Peyer's patch (tissue), 4 donors: ENCODE data around the gene TNFAIP3. TPM values are rescaled to one million over a fixed set of nuclear protein-coding genes. Genes with fewer than 3 reads are reported as not detected.

Source experiments
- DNase-seq, 3 donors: peaks; one replicate each; pipeline ENCODE4 v3.0.0-alpha.2; 2017 to 2019
- H3K27ac ChIP-seq, 4 donors: fragments of 200-600 bp; sonication (generic); one replicate each; pipeline ENCODE4 v1.5.1; 2016 to 2019
- H3K27me3 ChIP-seq, 2 donors: fragments of 200-600 bp; sonication (generic); one replicate each; pipeline ENCODE4 v1.5.1; 2019
- H3K36me3 ChIP-seq, 3 donors: fragments of 200-600 bp; sonication (generic); one replicate each; pipeline ENCODE4 v1.5.1; 2016 to 2019
- H3K4me1 ChIP-seq, 4 donors: fragments of 200-600 bp; sonication (generic); one replicate each; pipeline ENCODE4 v1.5.1; 2016 to 2019
- H3K4me3 ChIP-seq, 4 donors: fragments of 200-600 bp; sonication (generic); 1 replicate in 3 of 4; 2 replicates in 1 of 4; pipeline ENCODE4 v1.5.1; 2016 to 2019; ENCODE audit warnings: mild to moderate bottlenecking in 1 of 4
- H3K9me3 ChIP-seq, 4 donors: fragments of 200-600 bp; sonication (generic); one replicate each; pipeline ENCODE4 v1.5.1; 2016 to 2019; ENCODE audit warnings: mild to moderate bottlenecking in 1 of 4
- POLR2A ChIP-seq, 2 donors: fragments of 450-650 bp; IDR thresholded peaks; one replicate each; pipeline ENCODE4 v1.5.1; 2017; ENCODE audit warnings: antibody characterized with exemption in 2 of 2, mild to moderate bottlenecking in 2 of 2, moderate library complexity in 2 of 2
- total RNA-seq, 4 donors: library from RNA; depleted of rRNA; stranded (reverse); fragments of >200 nt; gene quantifications; one replicate each; pipeline ENCODE4 v1.1.0, GENCODE V29; 2016
- TF ChIP-seq, protein P1 (sequence below), 6 experiments: fragments of 450-650 bp in 4 of 6; fragments of 200-600 bp in 2 of 6; sonication (generic) in 1 of 6; IDR thresholded peaks; one replicate each; pipeline ENCODE4 v1.5.1; 2017 to 2019; ENCODE audit warnings: antibody characterized with exemption in 6 of 6, mild to moderate bottlenecking in 3 of 6, moderate library complexity in 1 of 6

Gene TNFAIP3
- total RNA-seq, 4 donors from 2014 or later, result 19.3 to 66.8 (median 30.6) TPM

GRCh38 chr6:137862419-137863090, 4.5 kb upstream of the TNFAIP3 start:
- H3K27ac ChIP-seq, result no peak overlapping the region
- TF ChIP-seq, protein P1, sequence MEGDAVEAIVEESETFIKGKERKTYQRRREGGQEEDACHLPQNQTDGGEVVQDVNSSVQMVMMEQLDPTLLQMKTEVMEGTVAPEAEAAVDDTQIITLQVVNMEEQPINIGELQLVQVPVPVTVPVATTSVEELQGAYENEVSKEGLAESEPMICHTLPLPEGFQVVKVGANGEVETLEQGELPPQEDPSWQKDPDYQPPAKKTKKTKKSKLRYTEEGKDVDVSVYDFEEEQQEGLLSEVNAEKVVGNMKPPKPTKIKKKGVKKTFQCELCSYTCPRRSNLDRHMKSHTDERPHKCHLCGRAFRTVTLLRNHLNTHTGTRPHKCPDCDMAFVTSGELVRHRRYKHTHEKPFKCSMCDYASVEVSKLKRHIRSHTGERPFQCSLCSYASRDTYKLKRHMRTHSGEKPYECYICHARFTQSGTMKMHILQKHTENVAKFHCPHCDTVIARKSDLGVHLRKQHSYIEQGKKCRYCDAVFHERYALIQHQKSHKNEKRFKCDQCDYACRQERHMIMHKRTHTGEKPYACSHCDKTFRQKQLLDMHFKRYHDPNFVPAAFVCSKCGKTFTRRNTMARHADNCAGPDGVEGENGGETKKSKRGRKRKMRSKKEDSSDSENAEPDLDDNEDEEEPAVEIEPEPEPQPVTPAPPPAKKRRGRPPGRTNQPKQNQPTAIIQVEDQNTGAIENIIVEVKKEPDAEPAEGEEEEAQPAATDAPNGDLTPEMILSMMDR (IDR thresholded peaks at IDR 0.05), result no peak
- no peak for TF ChIP-seq POLR2A (IDR thresholded peaks at IDR 0.05)
- DNase-seq, result no peak
- peaks cover 0 to 4% (median 0%) of the 10 kb centered on the region in 4 donors for H3K4me1 ChIP-seq
- no peaks in the 10 kb centered on the region for H3K27me3 ChIP-seq
- H3K9me3 ChIP-seq, result no peaks in the 10 kb centered on the region
- no peak overlapping the region for H3K4me3 ChIP-seq
- H3K36me3 ChIP-seq, result no peaks in the 10 kb centered on the region

GRCh38 chr6:137863091-137863797, 3.8 kb upstream of the TNFAIP3 start:
- Histone ChIP-seq H3K27ac (no peak overlapping the region), H3K4me3 (no peak overlapping the region), H3K9me3 (no peaks in the 10 kb centered on the region), H3K36me3 (no peaks in the 10 kb centered on the region), H3K27me3 (no peaks in the 10 kb centered on the region), H3K4me1 (peaks cover 0 to 4% (median 0%) of the 10 kb centered on the region in 4 donors)
- TF ChIP-seq, protein P1 (IDR thresholded peaks at IDR 0.05), result no peak
- no peak for TF ChIP-seq POLR2A (IDR thresholded peaks at IDR 0.05)
- DNase-seq, result no peak

DNA sequence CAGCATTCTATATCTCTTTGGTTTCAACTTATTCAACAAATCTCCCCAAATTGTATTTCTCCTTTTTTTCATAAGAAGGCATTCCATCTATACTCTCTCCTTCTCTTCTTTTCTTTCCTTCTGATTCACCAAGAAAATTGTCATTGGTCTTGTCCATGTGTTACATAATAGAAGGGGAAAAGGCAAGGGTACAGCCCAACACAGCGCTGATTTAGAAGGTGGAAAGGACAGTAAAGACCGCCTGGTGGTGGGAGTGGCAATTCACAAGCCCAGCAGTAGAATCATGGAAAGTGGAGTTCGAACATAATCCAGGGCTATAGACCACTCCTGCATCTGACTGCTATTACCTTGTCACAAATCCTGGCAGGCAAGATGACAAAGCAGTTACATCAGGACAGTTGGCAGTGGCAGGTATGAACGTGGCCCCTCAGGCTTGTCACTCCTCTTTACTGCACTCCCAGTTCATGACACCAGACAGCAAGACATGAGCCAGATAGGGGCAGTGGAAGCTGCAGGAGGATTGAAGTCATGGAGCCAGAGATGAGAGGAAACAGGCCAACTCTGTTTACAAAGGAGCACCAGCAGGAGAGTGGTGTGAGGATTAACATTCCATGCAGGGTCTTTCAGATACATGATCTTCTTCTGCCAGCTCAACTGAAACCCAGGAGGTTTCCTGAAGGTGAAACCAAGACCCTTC, 2.1 kb upstream of the TNFAIP3 start:
- H3K4me1 ChIP-seq, result peaks cover 0 to 6% (median 2%) of the 10 kb centered on the region in 4 donors
- H3K27ac ChIP-seq, result no peak overlapping the region
- no peaks in the 10 kb centered on the region for H3K27me3 ChIP-seq
- no peaks in the 10 kb centered on the region for H3K9me3 ChIP-seq
- TF ChIP-seq, protein P1 (IDR thresholded peaks at IDR 0.05), result no peak
- TF ChIP-seq POLR2A (IDR thresholded peaks at IDR 0.05), result no peak
- H3K4me3 ChIP-seq, result no peak overlapping the region
- no peak for DNase-seq
- H3K36me3 ChIP-seq, result no peaks in the 10 kb centered on the region

DNA sequence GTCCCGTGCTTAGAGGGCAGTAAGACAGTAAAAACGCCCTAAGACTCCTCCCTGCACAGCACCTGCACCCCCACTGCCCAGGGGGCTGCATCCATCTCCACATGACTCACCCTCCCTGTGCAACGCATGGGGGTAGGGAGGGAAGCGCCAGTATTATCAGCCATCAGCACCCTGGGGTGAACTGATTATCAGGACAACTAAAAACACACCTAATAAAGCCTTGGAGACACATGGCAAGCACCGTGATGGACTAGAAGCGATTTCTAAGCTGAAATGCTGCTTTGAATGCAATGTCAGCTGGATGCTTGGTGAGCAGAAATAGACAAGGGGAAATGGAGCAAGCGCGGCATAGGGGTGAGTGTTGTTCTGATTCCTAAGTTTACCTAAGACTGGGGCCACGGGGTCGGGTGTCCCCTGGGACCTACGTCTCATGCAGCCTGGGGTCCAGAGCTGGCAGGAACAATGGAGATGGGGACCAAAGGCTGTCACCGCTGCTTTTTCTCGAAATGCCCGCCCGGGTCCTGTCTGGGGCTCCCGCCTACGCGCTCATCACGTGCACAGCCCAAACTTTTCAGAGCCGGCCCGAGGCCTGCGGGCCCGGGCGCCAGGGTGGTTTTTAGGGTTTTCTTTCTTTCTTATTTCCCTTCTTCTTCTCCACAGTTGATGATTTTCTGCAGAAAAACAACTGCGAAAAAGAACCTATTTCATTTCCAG, 702 bp upstream of the TNFAIP3 start:
- no peaks in the 10 kb centered on the region for H3K27me3 ChIP-seq

More for the DNA sequence above, 702 bp upstream of the TNFAIP3 start:
- TF ChIP-seq, protein P1 (IDR thresholded peaks at IDR 0.05), result no peak
- TF ChIP-seq POLR2A (IDR thresholded peaks at IDR 0.05), result no peak
- Histone ChIP-seq H3K4me3 (peak overlapping the region; percentile 85 to 90 (median 87)), H3K36me3 (no peaks in the 10 kb centered on the region), H3K4me1 (peaks cover 0 to 9% (median 6%) of the 10 kb centered on the region in 4 donors), H3K27ac (peak overlapping the region; percentile 61 to 97 (median 90)), H3K9me3 (no peaks in the 10 kb centered on the region)
- DNase-seq, result peak in 1 of 3 donors; percentile 65
